NCI-H1048 (cell line): ENCODE data around the gene LRP5.
"Not testable (repeated sequence)": the region's sequence is repeated elsewhere in the genome, so short reads cannot be mapped to it uniquely, and the experiment has no call there.

Experiments used
- DNase-seq: peaks from one replicate; lab custom pipeline; 2025; lab: John Stamatoyannopoulos, UW

Gene LRP5

DNA sequence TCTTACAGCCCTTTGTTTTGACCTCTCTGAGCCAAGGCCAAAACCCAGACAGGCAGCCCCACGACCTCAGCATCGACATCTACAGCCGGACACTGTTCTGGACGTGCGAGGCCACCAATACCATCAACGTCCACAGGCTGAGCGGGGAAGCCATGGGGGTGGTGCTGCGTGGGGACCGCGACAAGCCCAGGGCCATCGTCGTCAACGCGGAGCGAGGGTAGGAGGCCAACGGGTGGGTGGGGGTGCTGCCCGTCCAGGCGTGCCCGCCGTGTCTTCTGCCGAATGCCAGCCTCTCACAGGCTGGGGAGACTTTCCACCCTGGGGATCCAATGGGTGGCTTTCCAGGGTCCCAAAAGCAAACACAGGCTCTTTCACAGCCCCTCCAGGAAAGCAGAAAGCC is 111.1 kb downstream of the LRP5 start:
- no peak for DNase-seq

DNA sequence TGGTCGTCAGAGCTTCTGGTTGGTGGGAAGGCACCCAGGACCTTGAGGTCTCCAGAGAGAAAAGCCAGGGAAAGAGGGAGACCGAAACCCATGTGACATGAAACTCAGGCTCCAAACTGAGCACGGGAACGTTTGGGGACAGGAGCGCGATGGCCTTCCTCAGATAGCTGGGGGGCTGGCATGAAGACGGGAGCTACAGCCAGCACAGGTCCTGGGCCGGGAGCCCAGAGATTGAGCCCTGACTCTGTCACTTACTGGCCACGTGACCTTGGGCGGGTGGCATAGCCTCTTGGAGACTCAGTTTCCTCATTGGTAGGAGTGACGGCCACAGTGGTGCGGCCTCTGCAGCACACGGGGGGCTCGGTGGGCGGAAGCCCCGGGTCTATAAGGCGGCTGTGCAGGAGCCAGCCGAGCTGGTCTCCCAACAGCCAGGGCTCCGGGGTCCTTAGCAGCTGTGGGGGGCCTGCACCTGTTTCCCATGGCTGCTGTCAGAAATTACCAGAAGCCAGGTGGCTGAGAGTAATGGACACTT is 111.8 kb downstream of the LRP5 start:
- no peak for DNase-seq

DNA sequence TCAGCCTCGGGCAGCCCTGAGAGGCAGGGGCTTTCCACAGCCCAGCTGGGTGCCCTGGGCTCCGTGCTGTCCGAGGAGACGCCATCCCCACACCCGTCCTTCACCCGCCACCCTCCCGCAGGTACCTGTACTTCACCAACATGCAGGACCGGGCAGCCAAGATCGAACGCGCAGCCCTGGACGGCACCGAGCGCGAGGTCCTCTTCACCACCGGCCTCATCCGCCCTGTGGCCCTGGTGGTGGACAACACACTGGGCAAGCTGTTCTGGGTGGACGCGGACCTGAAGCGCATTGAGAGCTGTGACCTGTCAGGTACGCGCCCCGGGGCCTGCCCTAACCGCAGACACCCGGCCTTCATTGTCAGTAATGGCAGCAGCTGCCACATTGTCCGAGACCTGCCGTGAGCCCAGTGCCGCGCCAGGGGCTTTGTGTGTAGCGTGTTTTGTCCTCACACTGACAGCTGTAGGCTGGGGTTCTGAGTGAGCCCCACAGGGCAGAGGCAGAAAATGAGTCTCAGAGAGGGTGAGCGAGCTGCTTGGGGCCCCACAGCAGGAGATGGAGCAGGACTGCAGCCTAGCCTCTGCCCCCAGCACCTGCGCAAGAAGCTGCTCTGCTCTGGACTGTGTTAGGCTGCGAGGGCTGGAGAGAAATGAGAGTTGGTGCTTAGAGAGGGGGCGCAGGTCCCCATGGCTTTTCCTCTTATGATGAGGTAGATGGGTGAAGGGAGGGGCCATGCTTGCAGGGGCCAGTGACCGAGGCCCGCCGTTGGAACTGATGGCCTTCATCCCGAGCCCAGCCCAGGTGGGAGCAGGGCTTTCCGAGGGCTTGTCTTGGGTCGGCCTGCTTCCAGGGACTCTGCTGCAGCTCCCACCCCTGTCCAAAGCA is 112.8 kb downstream of the LRP5 start:
- no peak for DNase-seq

DNA sequence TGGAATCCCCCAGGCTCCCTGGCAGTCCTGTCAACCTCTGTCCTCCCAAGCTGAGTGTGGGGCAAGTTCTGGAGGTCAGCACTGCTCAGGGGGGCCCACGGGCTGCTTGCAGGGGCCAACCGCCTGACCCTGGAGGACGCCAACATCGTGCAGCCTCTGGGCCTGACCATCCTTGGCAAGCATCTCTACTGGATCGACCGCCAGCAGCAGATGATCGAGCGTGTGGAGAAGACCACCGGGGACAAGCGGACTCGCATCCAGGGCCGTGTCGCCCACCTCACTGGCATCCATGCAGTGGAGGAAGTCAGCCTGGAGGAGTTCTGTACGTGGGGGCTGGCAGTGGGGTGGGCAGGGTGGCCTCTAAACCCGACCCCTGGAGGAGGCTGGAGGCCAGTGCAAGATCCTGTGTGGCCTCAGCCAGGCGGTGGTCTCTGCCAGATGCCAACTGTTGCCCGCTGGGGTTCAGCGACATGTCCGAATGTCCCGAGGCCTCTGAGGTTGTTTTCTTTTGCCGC is 113.5 kb downstream of the LRP5 start:
- DNase-seq = no peak

DNA sequence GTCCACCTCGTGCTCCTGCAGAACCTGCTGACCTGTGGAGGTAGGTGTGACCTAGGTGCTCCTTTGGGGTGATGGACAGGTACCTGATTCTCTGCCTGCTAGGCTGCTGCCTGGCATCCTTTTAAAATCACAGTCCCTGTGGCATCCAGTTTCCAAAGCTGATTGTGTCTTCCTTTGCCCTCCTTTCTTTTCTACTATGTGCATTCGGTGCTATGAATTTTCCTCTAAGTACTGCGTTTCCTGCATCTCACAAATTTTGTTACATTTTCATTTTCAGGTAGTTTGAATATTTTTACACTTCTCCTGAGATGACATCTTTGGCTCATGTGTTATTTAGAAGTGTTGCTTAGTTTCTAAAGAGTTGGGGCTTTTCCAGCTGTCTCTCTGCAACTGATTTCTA is 117.3 kb downstream of the LRP5 start:
- no peak for DNase-seq

DNA sequence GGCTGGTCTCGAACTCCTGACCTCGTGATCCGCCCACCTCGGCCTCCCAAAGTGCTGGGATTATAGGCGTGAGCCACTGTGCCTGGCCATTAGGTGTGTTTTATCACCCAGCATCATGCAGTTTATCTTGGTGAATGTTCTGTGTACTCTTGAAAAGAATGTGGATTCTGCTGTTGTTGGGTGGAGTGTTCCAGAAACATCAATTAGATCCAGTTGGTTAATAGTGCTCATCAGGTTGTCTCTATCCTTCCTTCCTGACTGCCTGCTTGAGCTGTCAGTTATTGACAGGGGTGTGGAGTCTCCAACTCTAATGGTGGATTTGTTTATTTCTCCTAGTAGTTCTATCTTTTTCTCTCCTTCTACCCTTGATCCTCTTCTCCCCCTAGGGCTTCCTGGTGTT is 118.0 kb downstream of the LRP5 start:
- no peak for DNase-seq

DNA sequence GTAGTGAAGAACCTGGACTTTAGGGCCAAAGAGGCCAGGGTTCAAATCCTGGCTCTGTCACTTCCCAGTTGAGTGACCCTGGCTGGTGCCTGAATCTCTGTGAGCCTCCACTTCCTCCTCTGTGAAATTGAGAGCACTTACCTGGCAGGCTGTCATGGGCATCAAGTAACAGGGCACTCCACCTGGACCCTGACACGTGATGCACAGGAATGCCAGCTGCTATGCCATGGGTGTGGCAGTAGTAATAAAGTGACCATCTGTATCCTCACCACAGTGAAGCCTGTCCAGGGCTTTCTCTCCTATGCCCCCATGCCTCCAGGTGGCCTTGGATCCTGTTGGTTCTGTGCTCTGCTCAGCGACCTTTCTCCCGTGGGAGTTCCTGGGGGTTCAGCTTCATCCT is 118.4 kb downstream of the LRP5 start:
- no peak for DNase-seq

DNA sequence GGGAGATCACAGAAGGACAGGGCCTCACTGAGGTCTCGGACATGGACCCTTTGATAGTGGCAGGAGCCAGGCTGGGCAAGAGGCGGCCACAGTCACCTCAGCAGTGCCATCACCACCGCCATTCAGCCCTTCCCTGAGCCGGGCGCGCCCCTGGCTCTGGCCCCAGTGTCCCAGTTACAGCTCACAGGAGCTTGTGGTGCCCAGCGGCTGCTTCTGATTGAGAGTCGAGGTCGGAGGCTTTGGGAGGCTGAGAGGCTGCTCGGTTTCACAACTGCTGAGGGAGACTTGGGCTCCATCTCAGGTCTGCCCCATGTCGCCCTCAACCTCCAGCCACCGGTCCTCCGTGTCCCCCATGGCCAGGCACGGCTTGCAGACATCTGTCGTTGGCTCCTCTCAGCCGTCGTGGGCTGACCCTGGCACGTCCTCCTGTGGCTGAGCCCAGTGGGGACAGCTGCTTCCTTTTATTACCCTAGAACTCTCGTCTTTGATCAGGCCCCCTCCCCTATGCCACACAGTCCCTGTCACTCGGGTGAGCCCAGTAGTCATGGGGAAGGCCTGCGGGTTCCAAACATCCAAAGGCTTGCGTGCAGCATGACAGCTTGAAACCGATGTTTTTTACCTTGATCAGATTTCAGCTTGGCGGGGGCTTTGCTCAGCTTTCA is 119.7 kb downstream of the LRP5 start:
- DNase-seq = no peak

DNA sequence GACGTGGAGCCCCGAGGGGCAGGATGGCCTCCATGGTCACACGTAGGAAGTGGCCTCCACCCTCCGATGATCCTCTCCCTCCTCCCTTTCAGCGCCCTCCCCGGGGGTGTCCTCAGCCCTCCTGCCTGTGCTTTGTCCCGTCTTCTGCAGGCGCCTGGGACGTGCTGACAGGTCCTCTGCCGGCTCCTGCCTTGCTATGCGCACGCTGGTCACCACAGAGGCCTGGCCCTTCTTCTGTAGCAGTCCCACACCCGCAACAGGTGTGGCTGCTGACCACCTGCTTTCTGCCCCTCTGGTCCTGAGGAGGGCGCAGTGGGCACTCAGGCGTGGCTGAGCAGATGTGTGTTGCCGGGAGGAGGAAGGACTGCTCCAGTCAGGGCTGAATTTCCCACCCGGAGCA is 120.5 kb downstream of the LRP5 start:
- DNase-seq = no peak

DNA sequence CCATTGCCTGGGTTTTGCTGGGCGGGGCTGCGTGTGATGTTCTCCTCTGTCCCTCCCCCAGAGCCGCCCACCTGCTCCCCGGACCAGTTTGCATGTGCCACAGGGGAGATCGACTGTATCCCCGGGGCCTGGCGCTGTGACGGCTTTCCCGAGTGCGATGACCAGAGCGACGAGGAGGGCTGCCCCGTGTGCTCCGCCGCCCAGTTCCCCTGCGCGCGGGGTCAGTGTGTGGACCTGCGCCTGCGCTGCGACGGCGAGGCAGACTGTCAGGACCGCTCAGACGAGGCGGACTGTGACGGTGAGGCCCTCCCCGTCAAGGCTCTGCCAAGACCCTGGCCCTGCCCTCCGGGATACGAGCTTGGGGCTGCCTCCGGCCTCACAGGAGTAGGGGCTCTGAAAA is 121.2 kb downstream of the LRP5 start:
- DNase-seq = no peak

DNA sequence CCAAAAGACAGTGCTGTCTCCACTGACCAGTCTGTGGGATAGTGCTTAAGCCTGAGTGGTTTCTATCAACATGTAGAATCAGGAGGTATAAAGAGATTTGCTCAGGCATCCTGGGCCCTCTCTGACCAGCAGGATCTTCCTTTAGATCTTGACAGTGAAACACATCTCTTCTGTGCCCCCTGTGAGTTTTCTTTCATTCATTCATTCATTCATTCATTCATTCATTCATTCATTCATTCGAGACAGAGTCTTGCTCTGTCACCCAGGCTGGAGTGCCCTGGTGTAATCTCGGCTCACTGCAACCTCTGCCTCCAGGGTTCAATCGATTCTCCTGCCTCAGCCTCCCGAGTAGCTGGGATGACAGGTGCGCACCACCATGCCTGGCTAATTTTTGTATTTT is 121.8 kb downstream of the LRP5 start:
- not testable (repeated sequence) for DNase-seq

DNA sequence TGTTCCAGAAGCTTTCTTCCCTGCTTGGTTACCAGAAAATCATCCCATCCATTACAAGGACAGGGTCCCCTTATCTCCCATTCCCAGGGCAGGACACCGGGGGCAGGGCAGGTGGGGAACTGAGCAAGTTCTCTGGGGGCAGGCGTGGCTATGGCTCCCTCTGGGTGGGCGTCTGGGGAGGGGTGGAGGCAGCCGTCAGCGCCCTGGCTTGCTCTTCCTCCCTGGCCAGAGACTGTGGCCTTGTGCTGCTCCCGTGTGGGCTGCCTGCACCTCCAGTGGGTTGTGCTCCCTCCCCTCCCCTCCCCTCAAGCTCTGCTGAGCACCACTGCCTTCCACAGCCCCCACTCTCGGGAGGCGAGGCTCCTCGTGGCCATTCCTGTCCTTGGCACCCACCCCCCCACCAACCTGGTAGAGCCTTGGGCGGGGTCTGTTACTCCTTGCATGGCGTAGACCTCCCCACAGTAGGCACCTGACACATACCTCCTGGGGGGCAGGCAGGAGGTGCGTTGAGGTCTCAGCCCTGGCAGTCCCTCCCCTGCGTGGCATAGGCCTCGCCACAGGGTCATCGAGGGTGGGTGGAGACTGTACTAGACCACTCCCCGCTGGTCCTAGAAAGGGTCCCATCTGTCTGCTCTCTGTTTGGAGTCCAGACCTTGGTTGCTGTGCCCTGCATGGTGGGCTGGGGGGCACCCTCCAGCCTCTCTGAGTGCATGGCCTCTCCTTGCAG is 123.9 kb downstream of the LRP5 start:
- no peak for DNase-seq

DNA sequence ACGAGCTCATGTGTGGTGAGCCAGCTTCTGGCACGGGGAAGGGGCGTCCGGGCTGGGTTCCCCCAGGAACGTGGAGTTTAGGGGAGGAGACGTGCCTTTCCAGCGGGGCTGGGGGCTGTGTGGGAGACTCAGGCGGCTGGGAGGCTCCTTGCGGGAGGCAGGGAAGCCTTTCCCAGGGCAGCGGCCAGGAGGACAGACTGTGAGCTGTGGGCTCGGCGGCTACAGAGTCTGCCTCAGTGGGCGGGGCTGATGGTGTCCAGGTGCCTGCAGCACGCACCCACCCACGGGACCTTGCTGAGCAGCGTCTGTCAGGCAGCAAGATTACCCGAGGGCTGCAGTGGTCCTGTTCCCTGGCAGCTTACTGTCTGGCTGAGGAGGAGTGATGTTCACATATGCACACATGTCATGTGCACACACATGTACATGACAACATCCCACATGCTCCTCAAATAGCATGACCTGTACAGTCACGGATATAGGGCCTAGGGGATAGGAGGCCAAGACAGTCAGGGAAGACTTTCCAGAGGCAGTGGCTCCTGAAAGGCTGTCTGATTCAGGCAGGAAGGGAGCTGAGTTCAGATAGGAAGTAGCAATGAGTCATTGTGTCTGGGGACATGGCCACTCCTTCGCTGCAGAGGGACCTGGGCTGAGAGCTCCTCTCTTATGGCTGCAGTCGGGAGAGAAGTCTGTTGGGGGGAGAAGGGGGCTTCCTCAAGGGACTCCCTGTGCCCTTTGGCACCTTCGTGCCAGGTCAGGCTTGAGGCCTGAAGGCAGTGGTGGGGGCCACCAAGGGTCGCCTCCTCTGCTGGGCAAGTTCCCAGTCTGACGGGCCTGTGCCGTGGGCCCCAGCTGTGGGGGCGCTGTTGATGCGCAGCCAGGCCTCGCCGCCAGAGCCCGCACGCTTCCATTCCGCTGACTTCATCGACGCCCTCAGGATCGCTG is 124.9 kb downstream of the LRP5 start:
- DNase-seq = no peak

DNA sequence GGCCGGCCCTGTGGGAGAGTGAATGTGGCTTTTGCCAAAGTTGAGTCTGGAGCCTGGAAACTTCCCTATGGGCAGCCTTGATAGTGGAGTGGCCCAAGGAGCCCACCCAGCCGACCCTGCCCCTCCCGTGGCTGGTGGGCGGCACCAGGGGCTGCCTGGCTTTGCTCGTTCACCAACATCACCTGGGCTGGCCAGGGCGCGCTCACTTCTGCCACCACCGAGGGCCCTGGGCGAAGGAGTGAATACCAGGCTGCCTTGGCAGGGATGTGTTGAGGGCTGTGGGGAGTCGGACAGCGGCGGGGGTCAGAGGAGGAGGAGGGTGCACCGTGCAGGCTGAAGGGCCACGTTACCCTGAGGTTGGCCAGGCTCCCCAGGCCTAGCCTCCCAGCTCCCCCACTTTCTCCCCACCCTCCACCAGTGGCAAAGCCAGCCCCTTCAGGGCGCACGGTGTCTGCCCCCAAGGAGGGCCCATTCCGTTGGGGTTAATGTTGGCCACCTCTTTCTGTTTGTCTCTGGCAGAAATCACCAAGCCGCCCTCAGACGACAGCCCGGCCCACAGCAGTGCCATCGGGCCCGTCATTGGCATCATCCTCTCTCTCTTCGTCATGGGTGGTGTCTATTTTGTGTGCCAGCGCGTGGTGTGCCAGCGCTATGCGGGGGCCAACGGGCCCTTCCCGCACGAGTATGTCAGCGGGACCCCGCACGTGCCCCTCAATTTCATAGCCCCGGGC is 125.7 kb downstream of the LRP5 start:
- DNase-seq = no peak

DNA sequence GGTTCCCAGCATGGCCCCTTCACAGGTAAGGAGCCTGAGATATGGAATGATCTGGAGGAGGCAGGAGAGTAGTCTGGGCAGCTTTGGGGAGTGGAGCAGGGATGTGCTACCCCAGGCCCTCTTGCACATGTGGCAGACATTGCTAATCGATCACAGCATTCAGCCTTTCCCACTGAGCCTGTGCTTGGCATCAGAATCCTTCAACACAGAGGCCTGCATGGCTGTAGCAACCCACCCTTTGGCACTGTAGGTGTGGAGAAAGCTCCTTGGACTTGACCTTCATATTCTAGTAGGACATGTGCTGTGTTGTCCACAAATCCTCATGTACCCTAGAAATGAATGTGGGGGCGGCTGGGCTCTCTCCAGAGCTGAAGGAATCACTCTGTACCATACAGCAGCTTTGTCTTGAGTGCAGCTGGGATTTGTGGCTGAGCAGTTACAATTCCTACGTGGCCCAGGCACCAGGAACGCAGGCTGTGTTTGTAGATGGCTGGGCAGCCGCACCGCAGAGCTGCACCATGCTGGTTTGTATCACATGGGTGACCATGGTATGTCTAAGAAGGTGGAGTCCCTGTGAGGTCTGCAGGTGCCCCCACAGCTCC is 126.4 kb downstream of the LRP5 start:
- DNase-seq = no peak

DNA sequence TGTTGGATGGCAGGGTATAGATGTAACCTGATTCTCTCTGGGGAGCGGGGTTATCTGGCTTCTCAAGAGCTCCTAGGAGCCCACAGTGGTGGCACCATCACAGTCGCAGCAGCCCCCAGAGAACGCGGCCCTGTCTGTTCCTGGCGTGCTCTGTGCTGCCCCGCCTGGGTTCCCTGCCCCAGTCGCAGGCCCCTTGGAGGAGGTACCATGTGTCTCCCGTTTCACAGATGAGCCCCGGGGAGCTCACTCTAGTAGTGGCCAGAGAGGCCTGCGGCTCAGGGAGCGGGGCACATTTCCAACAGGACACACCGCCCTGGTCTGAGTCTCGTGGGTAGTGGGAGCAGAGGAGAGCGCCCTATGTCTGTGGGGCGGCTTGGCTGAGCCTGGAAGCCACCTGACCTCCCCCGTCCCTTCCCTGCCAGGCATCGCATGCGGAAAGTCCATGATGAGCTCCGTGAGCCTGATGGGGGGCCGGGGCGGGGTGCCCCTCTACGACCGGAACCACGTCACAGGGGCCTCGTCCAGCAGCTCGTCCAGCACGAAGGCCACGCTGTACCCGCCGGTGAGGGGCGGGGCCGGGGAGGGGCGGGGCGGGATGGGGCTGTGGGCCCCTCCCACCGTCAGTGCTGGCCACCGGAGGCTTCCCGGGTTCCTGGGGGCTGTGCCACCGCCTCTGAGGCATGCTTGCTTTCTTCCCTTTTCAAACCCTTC is 127.1 kb downstream of the LRP5 start:
- DNase-seq = no peak

DNA sequence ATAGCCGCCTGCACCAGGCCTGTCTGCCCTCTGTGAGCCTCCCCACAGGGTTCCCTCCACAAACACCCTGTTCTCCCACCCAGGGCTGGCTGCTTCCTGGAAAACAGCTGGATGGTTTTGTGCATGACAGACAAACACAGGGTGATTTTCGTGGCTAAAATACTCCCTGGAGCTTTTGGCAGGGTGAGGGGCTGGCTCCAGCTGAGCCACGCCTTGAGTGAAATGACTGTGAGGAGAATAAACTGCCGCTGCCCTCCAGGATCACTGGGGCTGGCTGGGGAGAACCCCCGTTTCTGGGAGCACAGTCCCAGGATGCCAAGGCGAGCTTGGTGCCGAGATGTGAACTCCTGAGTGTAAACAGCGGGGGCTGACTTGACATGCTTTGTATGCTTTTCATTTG is 127.8 kb downstream of the LRP5 start:
- no peak for DNase-seq

DNA sequence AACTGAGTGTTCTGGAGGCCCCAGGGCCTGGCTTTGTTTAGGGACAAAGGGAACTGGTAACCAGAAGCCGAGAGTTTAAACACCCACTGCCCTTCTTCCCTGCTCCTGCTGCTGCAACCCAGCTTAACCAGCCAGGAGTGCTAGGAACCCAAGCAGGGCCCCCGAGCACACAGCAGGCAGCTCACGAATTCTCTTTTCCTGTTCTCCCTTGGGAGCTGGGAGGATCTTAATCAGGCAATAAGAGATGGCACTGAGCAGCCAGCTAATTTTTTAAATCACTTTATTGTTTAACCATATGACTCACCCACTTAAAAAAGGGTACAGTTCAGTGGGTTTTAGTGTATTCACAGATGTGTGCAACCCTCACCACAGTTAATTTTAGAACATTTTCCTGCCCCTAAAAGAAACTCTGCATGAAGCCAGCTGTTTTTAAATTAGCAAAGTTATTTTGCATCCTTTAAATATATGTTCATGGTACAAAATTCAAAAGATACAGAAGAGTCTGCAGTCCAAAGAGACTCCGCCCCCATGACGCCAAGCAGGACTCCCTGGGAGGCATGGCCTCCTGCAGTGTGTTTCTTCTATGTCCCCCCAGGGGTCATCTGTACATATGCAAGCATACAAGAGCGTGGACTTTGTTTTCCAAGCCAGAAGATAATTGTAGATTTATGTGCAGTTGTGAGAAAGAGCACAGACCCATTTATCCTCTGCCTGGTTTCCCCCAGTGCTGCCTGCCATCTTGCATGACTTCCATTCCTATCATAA is 129.3 kb downstream of the LRP5 start:
- no peak for DNase-seq

DNA sequence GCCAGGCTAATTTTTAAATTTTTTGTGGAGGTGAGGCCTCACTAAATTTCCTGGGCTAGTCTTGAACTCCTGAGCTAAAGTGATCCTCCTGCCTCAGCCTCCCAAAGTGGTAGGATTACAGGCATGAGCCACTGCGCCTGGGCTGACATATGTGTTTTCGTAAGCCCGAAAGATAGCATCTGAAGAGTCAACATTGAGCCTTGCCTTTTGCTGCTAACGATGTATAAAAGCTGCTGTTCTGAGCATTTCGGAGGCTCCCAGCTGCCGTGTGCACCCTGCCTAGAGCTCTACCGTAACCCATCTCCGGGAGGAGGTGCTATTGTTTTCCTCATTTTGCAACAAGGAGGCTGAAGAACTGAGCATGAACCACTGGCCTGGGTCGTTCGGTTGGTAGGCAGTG is 130.0 kb downstream of the LRP5 start:
- DNase-seq = no peak
